Activated T-helper 2 cell treated with anti-CD3 and anti-CD28 coated beads, Interferon-gamma antibody, Interleukin-2, Interleukin-4, amounts not matched to agents 10 μg/mL and 5 μg/mL and 100 μg/mL, durations not matched to agents 14 hours and 24 hours and 36 hours (primary cell): Measurements from ENCODE around the gene GDF15. TPM values are rescaled to one million over a fixed set of nuclear protein-coding genes. Genes with fewer than 3 reads are reported as not detected.
A peak's percentile ranks its signal among the peaks of the same experiment; 100 is the strongest.

Experiments
- DNase-seq: peaks from one replicate; pipeline ENCODE4 v3.0.0; 2021; ENCODE audit warnings: low spot score
- H3K27ac Mint-ChIP-seq: one replicate; pipeline ENCODE4 v1.8.0; 2021; ENCODE audit warnings: mixed read lengths
- H3K27me3 Mint-ChIP-seq: one replicate; pipeline ENCODE4 v1.8.0; 2021; ENCODE audit warnings: low read depth, mixed read lengths
- H3K36me3 Mint-ChIP-seq: one replicate; pipeline ENCODE4 v1.8.0; 2021; ENCODE audit warnings: low read depth, mixed read lengths
- H3K4me1 Mint-ChIP-seq: one replicate; pipeline ENCODE4 v1.8.0; 2021; ENCODE audit warnings: low read depth, mixed read lengths
- H3K4me3 Mint-ChIP-seq: one replicate; pipeline ENCODE4 v1.8.0; 2021; ENCODE audit warnings: low read depth, mild to moderate bottlenecking, moderate library complexity, mixed read lengths
- H3K9me3 Mint-ChIP-seq: one replicate; pipeline ENCODE4 v1.8.0; 2021; ENCODE audit warnings: mixed read lengths
- intact Hi-C: fragments of 100-400 bp; cut with micrococcal nuclease; formaldehyde crosslinking; loops from one replicate; pipeline ENCODE4 v1.15.1; 2023
- total RNA-seq: library from RNA; stranded (reverse); gene quantifications from 2 replicates; pipeline ENCODE4 v1.2.3, GENCODE V29; 2022

The GDF15 gene
- total RNA-seq, 1 donor from 2014 or later: not detected

DNA sequence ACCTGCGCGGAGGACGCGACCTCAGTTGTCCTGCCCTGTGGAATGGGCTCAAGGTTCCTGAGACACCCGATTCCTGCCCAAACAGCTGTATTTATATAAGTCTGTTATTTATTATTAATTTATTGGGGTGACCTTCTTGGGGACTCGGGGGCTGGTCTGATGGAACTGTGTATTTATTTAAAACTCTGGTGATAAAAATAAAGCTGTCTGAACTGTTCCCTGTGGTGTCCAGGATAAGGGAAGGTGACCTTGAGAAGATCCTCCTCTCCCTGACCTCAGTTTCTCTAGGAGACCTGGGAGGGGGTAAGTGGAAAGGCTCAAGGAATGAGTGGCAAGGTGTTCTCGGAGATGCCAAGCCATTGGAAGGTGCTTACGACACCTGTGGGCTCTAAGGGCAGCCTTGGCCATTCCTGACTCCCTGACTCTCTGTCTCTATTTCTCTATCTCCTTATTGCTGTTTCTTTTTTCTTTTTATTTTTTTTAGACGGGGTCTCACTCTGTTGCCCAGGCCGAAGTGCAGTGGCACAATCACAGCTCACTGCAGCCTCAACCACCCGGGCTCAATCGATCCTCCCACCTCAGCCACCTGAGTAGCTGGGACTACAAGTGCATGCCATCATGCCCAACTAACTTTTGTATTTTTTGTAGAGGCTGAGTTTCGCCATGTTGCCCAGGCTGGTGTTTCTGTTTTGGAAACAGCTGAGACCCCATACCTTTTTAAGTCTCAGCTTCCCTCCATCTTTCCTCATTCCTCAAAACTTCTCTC lies 3.2 kb downstream of the GDF15 start:
- no peak for DNase-seq
- peak overlapping the region; percentile 8 for H3K4me3 Mint-ChIP-seq
- no peaks in the 10 kb centered on the region for H3K36me3 Mint-ChIP-seq
- H3K27ac Mint-ChIP-seq: no peak overlapping the region
- intact Hi-C loops: loop anchor here (1.0 kb wide), 1 partner anchor 21 kb away; no protein-coding TSS in a partner anchor
- no peaks in the 10 kb centered on the region for H3K9me3 Mint-ChIP-seq
- H3K27me3 Mint-ChIP-seq: peaks cover 54% of the 10 kb centered on the region
- H3K4me1 Mint-ChIP-seq: peaks cover 4% of the 10 kb centered on the region

DNA sequence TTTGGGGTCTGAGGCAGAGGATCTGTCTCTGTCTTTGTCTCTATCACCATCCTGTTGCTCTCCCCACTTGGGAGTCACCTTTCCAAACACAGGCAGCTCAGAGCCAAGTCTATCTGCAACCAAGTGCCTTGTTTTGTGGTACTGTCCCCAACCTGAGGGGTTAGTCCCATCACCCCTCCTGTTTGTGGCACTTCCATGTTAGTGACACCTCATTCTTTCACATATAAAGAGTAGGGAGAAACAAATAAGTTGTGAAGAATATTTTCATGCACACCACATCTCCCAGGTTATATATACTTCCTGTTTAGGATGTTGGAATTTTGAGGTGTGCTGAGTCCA lies 3.7 kb downstream of the GDF15 start:
- H3K4me1 Mint-ChIP-seq: peaks cover 4% of the 10 kb centered on the region
- no peaks in the 10 kb centered on the region for H3K9me3 Mint-ChIP-seq
- H3K36me3 Mint-ChIP-seq: no peaks in the 10 kb centered on the region
- peaks cover 51% of the 10 kb centered on the region for H3K27me3 Mint-ChIP-seq
- intact Hi-C loops: no loop called here
- H3K27ac Mint-ChIP-seq: no peak overlapping the region
- no peak overlapping the region for H3K4me3 Mint-ChIP-seq
- DNase-seq: no peak

DNA sequence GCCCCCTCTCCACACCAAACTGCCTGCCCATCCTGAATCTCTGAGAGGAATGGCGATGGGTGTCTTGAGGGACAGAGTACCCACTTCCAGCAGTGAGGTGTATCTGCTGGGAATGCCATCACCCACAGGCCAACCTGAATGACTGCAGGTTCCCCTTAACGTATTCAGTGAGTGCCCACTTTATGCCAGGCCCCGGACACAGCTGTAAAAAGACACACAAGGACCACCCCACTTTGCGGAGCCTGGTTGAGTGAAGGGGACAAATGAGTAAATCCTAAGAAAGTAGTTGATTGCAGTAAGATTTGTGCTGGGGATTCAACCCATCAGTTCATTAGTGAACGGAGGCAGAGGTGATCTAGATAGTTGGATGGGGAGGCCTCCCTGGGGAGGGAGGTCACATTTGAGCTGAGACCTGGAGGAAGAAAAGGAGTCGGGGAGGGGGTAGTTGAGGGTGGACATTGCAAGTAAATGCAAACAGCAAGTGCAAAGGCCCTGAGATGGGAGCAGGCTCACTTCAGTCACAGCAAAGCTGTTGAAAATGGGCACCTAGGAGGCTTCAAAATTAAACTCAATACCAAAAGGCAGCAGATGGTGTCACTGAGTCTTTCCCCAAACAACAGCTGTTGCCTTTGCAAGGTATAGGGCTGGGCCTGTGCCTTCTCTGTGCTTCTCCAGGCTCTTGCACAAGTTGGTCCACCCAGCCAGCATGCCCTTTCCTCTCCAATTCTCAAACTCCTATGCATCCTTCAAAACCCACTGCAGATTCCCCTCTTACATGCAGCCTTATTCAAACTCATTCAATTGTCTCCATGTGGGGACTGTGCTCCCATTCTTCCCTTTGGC lies 4.3 kb downstream of the GDF15 start:
- no peak for DNase-seq
- no peak overlapping the region for H3K27ac Mint-ChIP-seq
- H3K4me3 Mint-ChIP-seq: no peak overlapping the region
- no peaks in the 10 kb centered on the region for H3K36me3 Mint-ChIP-seq
- peaks cover 4% of the 10 kb centered on the region for H3K4me1 Mint-ChIP-seq
- peaks cover 51% of the 10 kb centered on the region for H3K27me3 Mint-ChIP-seq
- H3K9me3 Mint-ChIP-seq: no peaks in the 10 kb centered on the region
- intact Hi-C loops: no loop called here

DNA sequence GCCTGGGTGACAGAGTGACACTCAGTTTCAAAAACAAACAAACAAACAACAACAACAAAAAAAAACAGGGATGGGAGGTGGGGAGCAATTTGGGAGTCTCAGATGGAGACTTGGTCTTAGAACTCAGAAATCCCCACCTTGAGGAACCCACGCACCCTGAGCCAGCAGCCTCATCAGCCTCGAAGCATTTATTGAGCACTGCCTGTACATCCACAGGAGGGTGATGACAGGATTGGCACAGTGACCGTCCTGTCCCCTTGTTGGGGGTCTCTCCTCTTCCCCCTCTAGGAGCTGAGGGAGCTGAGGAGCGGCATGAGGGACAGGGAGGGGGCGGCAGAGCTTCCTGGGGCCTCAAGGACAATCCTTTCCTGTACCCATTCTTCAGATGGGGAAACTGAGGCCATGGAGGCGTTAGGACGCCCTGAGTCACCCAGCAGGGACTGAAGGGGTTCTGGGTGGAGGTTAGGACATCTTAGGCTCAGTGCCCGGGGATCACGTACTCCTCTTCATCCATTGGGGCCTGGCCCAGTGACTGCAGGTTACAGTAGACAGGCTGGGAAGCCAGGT lies 5.6 kb downstream of the GDF15 start:
- Mint-ChIP-seq H3K4me1 (peaks cover 4% of the 10 kb centered on the region), H3K36me3 (no peaks in the 10 kb centered on the region), H3K4me3 (no peak overlapping the region), H3K27ac (no peak overlapping the region), H3K27me3 (peaks cover 46% of the 10 kb centered on the region), H3K9me3 (no peaks in the 10 kb centered on the region)
- no peak for DNase-seq
- intact Hi-C loops: no loop called here

DNA sequence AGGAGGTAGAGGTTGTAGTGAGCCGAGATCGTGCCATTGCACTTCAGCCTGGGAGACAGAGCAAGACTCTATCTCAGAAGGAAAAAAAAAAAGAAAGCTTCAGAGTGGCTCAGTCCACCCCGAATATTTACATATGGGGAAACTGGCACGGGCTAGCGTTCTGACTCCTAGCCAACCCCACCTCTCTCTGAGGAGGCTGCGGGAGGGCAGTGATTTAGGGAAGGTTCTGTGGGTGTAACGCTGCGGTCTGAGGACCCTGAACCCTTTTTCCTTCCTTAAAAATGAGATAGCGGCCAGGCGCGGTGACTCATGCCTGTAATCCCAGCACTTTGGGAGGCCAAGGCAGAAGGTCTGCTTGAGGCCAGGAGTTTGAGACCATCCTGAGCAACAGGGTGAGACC lies 6.5 kb downstream of the GDF15 start:
- peaks cover 41% of the 10 kb centered on the region for H3K27me3 Mint-ChIP-seq
- intact Hi-C loops: no loop called here
- peaks cover 3% of the 10 kb centered on the region for H3K4me1 Mint-ChIP-seq
- H3K27ac Mint-ChIP-seq: no peak overlapping the region
- no peak overlapping the region for H3K4me3 Mint-ChIP-seq
- DNase-seq: no peak
- no peaks in the 10 kb centered on the region for H3K9me3 Mint-ChIP-seq
- H3K36me3 Mint-ChIP-seq: no peaks in the 10 kb centered on the region

DNA sequence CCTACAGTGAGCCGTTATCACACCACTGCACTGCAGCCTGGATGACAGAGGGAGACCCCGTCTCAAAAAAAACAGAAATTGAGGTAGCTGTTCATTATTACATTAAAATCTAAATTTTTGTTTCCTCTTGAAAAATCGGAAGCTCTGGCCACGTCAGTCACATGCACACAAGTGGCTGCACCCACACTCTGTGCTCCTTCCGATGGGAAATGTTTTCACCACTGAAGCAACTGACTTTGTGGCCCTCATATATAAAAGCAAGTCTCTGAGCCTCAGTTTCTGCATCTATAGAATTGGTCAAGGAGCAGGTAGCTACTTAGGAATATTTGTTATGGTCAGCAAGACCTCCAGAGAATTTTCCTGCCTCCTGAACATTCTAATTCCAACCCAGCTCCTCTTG lies 7.0 kb downstream of the GDF15 start:
- Mint-ChIP-seq H3K9me3 (no peaks in the 10 kb centered on the region), H3K4me3 (no peak overlapping the region), H3K36me3 (no peaks in the 10 kb centered on the region), H3K27me3 (peaks cover 42% of the 10 kb centered on the region), H3K27ac (no peak overlapping the region), H3K4me1 (peaks cover 4% of the 10 kb centered on the region)
- intact Hi-C loops: no loop called here
- DNase-seq: no peak

DNA sequence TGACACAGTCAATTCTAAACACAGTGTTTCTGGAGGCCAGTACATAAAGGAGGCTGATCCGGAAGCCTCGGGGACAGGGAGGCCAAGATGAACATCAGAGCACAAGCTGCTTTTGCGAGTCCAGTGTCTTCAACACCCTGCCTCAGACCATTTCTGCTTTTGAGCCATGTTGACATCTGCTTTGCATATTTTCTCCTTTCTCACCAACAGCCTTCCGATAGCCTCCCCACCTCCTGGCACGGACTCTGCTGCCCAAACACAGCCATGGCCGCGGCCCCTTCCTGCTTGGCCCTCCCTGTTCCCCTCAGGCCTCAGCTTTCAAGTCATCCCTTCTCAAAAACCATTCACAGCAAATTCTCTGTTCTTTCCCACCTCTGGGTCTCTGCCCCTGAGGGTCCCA lies 7.9 kb downstream of the GDF15 start:
- peaks cover 2% of the 10 kb centered on the region for H3K4me1 Mint-ChIP-seq
- no peaks in the 10 kb centered on the region for H3K36me3 Mint-ChIP-seq
- intact Hi-C loops: no loop called here

DNA sequence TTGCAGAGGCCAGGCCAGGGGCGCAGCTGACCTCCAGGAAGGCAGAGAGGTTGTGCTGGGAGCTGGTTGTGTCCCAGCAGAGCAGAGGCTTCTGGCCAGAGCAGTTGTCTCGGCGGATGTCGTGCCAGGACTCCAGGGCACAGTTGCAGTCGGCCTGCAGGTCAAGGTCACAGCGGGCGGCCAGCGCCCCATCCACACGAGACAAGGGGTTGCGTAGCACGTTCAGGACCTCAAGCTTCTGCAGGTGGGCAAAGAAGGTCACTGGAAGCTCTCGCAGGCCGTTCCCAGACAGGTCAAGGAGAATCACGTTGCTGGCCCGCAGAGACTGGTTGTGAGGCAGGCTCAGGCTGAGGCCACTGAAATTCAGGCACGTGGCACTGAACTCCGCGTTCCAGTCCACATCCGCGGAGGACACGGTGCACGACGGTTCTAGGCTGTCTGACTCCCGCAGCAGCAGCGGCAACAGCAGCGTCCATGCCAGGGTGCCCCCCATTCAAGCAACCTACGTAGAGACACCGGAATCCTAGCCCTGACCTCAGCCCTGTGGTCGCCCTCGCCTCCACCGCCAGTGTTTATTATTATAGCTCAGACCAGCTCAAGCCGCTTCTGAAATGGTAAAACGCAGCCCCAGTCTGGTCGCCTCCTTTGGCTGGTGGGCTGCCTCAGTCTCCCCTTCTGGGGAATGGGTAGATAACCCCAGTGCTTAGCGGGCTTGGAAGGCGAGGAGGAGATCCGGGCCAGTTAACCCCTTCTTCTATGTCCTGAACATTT lies 10.7 kb downstream of the GDF15 start:
- Mint-ChIP-seq H3K27me3 (peaks cover 25% of the 10 kb centered on the region), H3K9me3 (no peaks in the 10 kb centered on the region), H3K36me3 (no peaks in the 10 kb centered on the region), H3K4me1 (peaks cover 5% of the 10 kb centered on the region), H3K27ac (no peak overlapping the region), H3K4me3 (no peak overlapping the region)
- intact Hi-C loops: no loop called here
- no peak for DNase-seq

More for the DNA sequence above, 7.9 kb downstream of the GDF15 start:
- Mint-ChIP-seq H3K27me3 (peaks cover 46% of the 10 kb centered on the region), H3K9me3 (no peaks in the 10 kb centered on the region), H3K27ac (no peak overlapping the region), H3K4me3 (no peak overlapping the region)
- DNase-seq: no peak

DNA sequence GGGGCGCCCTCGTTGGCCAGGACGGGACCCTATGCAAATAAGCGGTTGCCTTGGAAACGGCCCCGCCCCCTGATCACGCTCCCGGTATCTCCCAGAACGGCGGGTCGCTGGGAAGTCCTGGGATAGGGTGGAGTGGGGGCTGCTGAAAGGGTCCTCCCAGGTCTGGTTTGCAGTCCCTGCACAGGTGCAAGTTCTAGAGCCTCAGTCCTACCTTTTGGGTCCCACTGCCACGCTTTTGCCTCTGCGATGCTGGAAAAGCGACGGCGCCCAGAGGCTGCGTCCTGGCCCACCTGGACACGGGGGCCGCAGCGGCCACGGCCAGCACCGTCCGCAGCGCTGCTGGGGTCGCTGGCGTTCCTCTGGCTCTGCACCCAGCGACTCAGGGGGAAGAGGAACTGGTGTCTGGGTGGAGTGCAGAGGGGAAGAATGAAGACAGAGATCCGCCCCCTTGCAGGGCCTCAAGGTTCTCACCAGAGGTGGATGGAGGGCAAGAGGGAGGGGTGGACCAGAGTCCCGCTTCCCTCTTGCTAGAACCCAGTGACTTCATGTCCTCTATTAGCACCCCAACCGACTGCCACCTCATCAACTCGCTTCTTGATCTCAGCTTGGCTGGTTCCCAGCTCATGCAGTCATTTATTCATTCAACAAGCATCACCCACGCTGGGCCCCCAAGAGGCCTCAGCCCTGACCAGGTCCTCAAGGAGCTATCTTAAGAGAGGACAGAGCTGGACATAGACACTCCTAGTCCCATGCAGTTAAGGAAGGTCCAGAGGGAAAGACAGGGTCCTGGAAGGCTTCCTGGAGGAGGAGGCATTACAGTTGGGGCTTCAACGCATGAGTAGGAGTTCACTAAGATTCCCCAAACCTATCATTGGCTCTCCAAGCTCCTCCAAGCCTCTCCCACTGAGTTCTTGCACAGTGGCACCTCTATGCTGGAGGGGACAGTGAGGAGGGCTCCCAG lies 11.6 kb downstream of the GDF15 start, which contains the start of gene LRRC25:
Gene LRRC25 (minus strand): TSS at position 381 of the 961 bp plus-strand sequence. CDS start 659 bp downstream, outside the sequence.
- no peaks in the 10 kb centered on the region for H3K9me3 Mint-ChIP-seq
- peaks cover 5% of the 10 kb centered on the region for H3K4me1 Mint-ChIP-seq
- no peaks in the 10 kb centered on the region for H3K36me3 Mint-ChIP-seq
- no peak for DNase-seq
- H3K27ac Mint-ChIP-seq: no peak within 1 kb of the TSS
- peaks cover 23% of the 10 kb centered on the region for H3K27me3 Mint-ChIP-seq
- H3K4me3 Mint-ChIP-seq: no peak within 1 kb of the TSS
- intact Hi-C loops: no loop called here

DNA sequence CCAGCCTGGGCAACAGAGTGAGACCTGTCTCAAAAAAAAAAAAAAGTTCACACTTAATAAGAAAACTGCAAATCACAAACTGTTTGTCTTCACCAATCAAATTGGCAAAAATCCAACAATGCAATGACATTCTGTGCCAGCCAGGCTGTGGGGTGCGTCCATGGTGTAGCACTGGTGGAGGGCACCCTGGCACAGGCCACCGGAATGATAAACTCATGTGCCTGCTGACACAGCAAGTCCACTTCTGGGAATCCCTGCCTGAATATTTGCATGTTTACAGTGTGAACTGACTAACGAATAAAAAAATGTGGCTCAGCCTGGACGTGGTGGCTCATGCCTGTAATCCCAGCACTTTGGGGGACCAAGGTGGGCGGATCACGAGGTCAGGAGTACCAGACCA lies 13.1 kb downstream of the GDF15 start:
- intact Hi-C loops: no loop called here
- no peak for DNase-seq
- H3K27ac Mint-ChIP-seq: no peak overlapping the region

DNA sequence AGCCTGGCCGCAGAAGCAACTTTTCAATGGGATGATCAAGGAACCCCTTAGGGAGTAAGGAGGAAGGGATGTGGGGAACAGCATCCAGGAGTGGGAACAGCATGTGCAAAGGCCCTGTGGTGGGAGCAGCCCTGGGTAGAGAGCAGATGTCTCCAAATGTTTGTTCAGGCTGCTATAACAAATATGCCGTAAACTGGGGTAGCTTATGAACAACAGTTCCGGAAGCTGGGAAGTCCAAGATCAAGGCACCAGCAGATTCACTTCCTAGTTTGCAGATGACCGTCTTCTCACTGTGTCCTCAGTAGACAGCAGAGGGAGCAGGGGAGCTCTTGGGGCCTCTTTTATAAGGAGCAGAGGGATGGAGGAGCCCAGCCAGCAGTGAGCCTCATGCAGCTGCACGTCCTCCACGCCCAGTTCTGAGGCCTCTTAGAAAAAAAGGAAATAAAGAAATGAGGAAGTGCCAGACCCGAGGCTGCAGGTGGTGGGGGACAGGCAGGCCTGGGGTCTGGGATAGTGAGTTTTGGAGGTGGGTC lies 15.7 kb downstream of the GDF15 start:
- intact Hi-C loops: no loop called here
- DNase-seq: no peak
- Mint-ChIP-seq H3K9me3 (no peaks in the 10 kb centered on the region), H3K27ac (no peak overlapping the region), H3K36me3 (no peaks in the 10 kb centered on the region), H3K27me3 (peaks cover 13% of the 10 kb centered on the region), H3K4me1 (peaks cover 5% of the 10 kb centered on the region), H3K4me3 (no peak overlapping the region)

More for the DNA sequence above, 13.1 kb downstream of the GDF15 start:
- peaks cover 18% of the 10 kb centered on the region for H3K27me3 Mint-ChIP-seq
- H3K4me3 Mint-ChIP-seq: no peak overlapping the region
- H3K4me1 Mint-ChIP-seq: peaks cover 5% of the 10 kb centered on the region
- no peaks in the 10 kb centered on the region for H3K36me3 Mint-ChIP-seq
- no peaks in the 10 kb centered on the region for H3K9me3 Mint-ChIP-seq
